Uterus (tissue), 2 donors: ENCODE data around the gene MOV10.

Experiments
- POLR2A ChIP-seq, 2 donors: fragments of 450-650 bp; IDR thresholded peaks; one replicate each; pipeline ENCODE4 v1.6.1; 2016; ENCODE audit warnings: antibody characterized with exemption in 2 of 2, mild to moderate bottlenecking in 1 of 2, moderate library complexity in 1 of 2
- TF ChIP-seq, protein P1 (sequence below), 4 experiments: fragments of 200-600 bp in 2 of 4; fragments of 450-650 bp in 2 of 4; sonication (generic) in 2 of 4; IDR thresholded peaks; one replicate each; pipeline ENCODE4 v1.5.1; 2016 to 2019; ENCODE audit warnings: antibody characterized with exemption in 4 of 4, mild to moderate bottlenecking in 2 of 4, moderate library complexity in 1 of 4

DNA sequence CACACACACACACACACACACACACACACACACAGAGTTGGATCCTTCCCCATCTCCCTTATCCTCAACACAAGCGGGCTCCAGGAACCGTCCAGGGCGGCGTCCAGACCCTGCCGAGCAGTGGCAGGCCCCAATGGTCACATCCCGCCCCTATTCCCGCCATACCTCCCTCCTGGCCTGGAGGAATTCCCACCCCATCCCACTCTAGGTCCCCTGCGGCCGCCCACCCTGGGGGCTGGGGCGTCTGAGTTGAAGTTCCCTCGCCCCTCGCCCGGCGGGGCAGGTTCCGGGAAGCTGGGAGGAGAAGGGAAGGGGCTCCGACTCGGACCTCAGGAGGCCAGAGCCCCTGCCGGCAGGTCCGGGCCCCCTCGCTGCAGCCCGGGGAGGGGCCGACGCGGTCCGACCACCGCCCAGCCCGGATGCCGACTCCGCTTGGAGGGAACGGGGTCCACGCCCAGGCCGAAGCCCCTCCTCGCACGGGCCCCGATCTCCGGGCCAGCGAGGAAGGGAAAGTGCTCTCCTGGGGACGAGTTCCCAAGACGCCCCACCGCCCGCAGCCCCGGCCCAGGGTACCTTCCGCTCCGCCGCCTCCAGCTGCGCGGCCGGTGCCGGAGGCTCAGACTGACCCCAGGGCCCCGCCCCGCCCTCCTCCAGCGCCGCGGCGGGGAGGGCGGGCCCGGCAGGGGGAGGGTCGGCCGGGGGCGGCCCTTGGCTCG lies 32.2 kb downstream of the MOV10 start, which contains the start of gene RHOC:
- peak; percentile 83 to 95 for TF ChIP-seq POLR2A (IDR thresholded peaks at IDR 0.05)
- TF ChIP-seq, protein P1, sequence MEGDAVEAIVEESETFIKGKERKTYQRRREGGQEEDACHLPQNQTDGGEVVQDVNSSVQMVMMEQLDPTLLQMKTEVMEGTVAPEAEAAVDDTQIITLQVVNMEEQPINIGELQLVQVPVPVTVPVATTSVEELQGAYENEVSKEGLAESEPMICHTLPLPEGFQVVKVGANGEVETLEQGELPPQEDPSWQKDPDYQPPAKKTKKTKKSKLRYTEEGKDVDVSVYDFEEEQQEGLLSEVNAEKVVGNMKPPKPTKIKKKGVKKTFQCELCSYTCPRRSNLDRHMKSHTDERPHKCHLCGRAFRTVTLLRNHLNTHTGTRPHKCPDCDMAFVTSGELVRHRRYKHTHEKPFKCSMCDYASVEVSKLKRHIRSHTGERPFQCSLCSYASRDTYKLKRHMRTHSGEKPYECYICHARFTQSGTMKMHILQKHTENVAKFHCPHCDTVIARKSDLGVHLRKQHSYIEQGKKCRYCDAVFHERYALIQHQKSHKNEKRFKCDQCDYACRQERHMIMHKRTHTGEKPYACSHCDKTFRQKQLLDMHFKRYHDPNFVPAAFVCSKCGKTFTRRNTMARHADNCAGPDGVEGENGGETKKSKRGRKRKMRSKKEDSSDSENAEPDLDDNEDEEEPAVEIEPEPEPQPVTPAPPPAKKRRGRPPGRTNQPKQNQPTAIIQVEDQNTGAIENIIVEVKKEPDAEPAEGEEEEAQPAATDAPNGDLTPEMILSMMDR (IDR thresholded peaks at IDR 0.05), result no peak
